K562 (cell line): ENCODE measurements around the gene FAM184B. TPM values are rescaled to one million over a fixed set of nuclear protein-coding genes. Genes with fewer than 3 reads are reported as not detected.

ENCODE experiments used
- ATAC-seq: fragments of 200-7000 bp; cut with Tn5 transposase; 3 replicates; pipeline ENCODE4 v1.9.1; 2020; ENCODE audit warnings: moderate library complexity
- BruUV-seq: library from RNA; stranded (reverse); fragments of 400-500 nt; replicated peaks from 2 replicates; lab custom pipeline; 2021; lab: Mats Ljungman, UMichigan
- CTCF ChIA-PET: fragments of 300-600 bp; formaldehyde crosslinking; extraction: SDS; loops from one replicate; lab custom pipeline; 2021; ENCODE audit warnings: low intra/inter-chr PET ratio; lab: Yijun Ruan, JAX
- POLR2A ChIA-PET: fragments of 300-600, 350-650 bp; sonication (Branson Sonifier 250); formaldehyde crosslinking; extraction: SDS; loops from one replicate; lab custom pipeline; 2021; ENCODE audit warnings: antibody characterized with exemption, inconsistent platforms; lab: Yijun Ruan, JAX
- DNase-seq, 4 experiments: peaks; one replicate each; pipeline versions ENCODE4 v3.0.0 to v3.0.0-alpha.2; 2011 to 2018; ENCODE audit warnings: low spot score in 3 of 4, mixed read lengths in 3 of 4; ENCODE audit errors: extremely low read depth in 1 of 4
- FAIRE-seq: peaks from 2 replicates; lab custom pipeline; 2011; peaks lifted over from hg19 to GRCh38; lab: Jason Lieb, UNC
- H2AFZ ChIP-seq: 2 replicates; pipeline ENCODE4 v1.6.0; 2011; ENCODE audit warnings: low read depth, low read length, control low read depth, inconsistent platforms
- H3K27ac ChIP-seq: fragments of 200-600 bp; 3 replicates; pipeline ENCODE4 v1.8.0; 2011; ENCODE audit warnings: low read depth, mild to moderate bottlenecking, control low read depth, inconsistent platforms, low read length, moderate library complexity, mixed read lengths; ENCODE audit errors: extremely low read depth
- H3K27me3 ChIP-seq, 2 experiments: fragments of 300-600 bp in 1 of 2; 2 replicates in 1 of 2; 3 replicates in 1 of 2; pipeline versions ENCODE4 v1.6.0 to v1.8.0; 2011; ENCODE audit warnings: inconsistent platforms in 2 of 2, low read length in 2 of 2, mild to moderate bottlenecking in 1 of 2, mixed read lengths in 1 of 2, moderate library complexity in 1 of 2; ENCODE audit not compliant: control insufficient read depth in 2 of 2, insufficient read depth in 2 of 2
- H3K36me3 ChIP-seq: fragments of 300-600 bp; 3 replicates; pipeline ENCODE4 v1.8.0; 2011; ENCODE audit warnings: mild to moderate bottlenecking, low read length, inconsistent platforms; ENCODE audit not compliant: control insufficient read depth, insufficient read depth
- H3K4me1 ChIP-seq, 2 experiments: fragments of 200-600 bp in 1 of 2; replicated peaks in 1 of 2; 2 replicates in 1 of 2; 3 replicates in 1 of 2; pipeline versions ENCODE4 v1.5.1 to v1.8.0; 2011; ENCODE audit warnings: inconsistent platforms in 2 of 2, low read length in 2 of 2, mild to moderate bottlenecking in 1 of 2, mixed read lengths in 1 of 2, moderate library complexity in 1 of 2; ENCODE audit not compliant: control insufficient read depth in 2 of 2, insufficient read depth in 2 of 2
- H3K4me2 ChIP-seq: 2 replicates; pipeline ENCODE4 v1.6.1; 2011; ENCODE audit warnings: low read length, control low read depth, inconsistent platforms, mixed read lengths; ENCODE audit not compliant: insufficient read depth
- H3K4me3 ChIP-seq: fragments of 200-600 bp; sonication (generic), shearing (Covaris generic); 2 replicates; pipeline ENCODE4 v1.5.1; 2016; ENCODE audit warnings: control low read depth, inconsistent platforms
- H3K79me2 ChIP-seq: fragments of 200-600 bp; 3 replicates; pipeline ENCODE4 v1.8.0; 2011; ENCODE audit warnings: low read length, inconsistent platforms; ENCODE audit not compliant: control insufficient read depth, insufficient read depth
- H3K9ac ChIP-seq, 2 experiments: 2 replicates each; pipeline versions ENCODE4 v1.6.0 to v1.6.1; 2011; ENCODE audit warnings: low read depth in 2 of 2, low read length in 2 of 2, control low read depth in 1 of 2, inconsistent platforms in 1 of 2, mild to moderate bottlenecking in 1 of 2, mixed read lengths in 1 of 2; ENCODE audit not compliant: insufficient read depth in 1 of 2
- H3K9me1 ChIP-seq: one replicate; pipeline ENCODE4 v1.6.0; 2011; ENCODE audit warnings: inconsistent platforms, mild to moderate bottlenecking, low read length, moderate library complexity; ENCODE audit not compliant: control insufficient read depth, insufficient read depth
- H3K9me3 ChIP-seq: replicated peaks from 2 replicates; pipeline ENCODE4 v1.5.1; 2011; ENCODE audit warnings: low read depth, low read length, inconsistent platforms; ENCODE audit not compliant: control insufficient read depth, insufficient read depth
- H4K20me1 ChIP-seq: replicated peaks from 2 replicates; pipeline ENCODE4 v1.6.1; 2011; ENCODE audit warnings: low read length, inconsistent platforms, mixed read lengths; ENCODE audit not compliant: control insufficient read depth, insufficient read depth
- FOSL1 ChIP-seq: fragments of 200-800 bp; sonication (Bioruptor generic); conservative IDR thresholded peaks from 2 replicates; pipeline ENCODE4 v1.6.1; 2016; ENCODE audit warnings: missing genetic modification characterization, missing compliant biosample characterization
- FOXJ2 ChIP-seq: fragments of 200-800 bp; sonication (Bioruptor generic); IDR thresholded peaks from 2 replicates; pipeline ENCODE4 v1.6.1; 2016; ENCODE audit warnings: missing genetic modification characterization, missing compliant biosample characterization
- ZNF311 ChIP-seq: fragments of 250-450 bp; sonication (Bioruptor Pico); IDR thresholded peaks from 2 replicates; pipeline ENCODE4 v1.4.0; 2020; ENCODE audit warnings: mild to moderate bottlenecking, moderate library complexity
- ZNF407 ChIP-seq: fragments of 450-650 bp; IDR thresholded peaks from 2 replicates; pipeline ENCODE4 v1.6.1; 2016; ENCODE audit warnings: low read depth
- WGBS: fragments of 100-300 bp; shearing (Covaris generic); methylation state at CpG from one replicate; pipeline ENCODE4 v1.1.6; 2016; ENCODE audit warnings: low coverage, mixed read lengths; ENCODE audit not compliant: insufficient coverage; ENCODE audit errors: missing lambda C conversion rate; 5-methylcytosine and 5-hydroxymethylcytosine counted together
- in situ Hi-C: fragments of 300-500 bp; cut with MboI; formaldehyde crosslinking; loops from 4 replicates; pipeline ENCODE4 v1.15.0; 2018; ENCODE audit warnings: inconsistent platforms, mixed read lengths
- intact Hi-C: fragments of 100-400 bp; cut with micrococcal nuclease; formaldehyde crosslinking; loops from 2 replicates; pipeline ENCODE4 v1.14.2; 2022
- polyA plus RNA-seq, 8 experiments: library from polyadenylated mRNA; depleted of rRNA in 4 of 8; stranded (reverse) in 5 of 8; unstranded in 3 of 8; fragments of >200 nt; fragmentation: Nextera tagmentation in 2 of 8; fragmentation: Illumina TruSeq in 1 of 8; extraction: Ambion mirVana in 2 of 8; extraction: Trizol in 1 of 8; gene quantifications; 2 replicates each; pipeline versions ENCODE4 v1.2.1 to v1.2.3, GENCODE V29; 2011 to 2014; ENCODE audit warnings: inconsistent platforms in 1 of 8, missing spikeins in 1 of 8
- total RNA-seq, 7 experiments: library from RNA; depleted of rRNA in 6 of 7; stranded (reverse); fragments of >200 nt in 6 of 7; fragmentation: Illumina TruSeq in 2 of 7; extraction: Trizol in 2 of 7; gene quantifications; 2 replicates each; pipeline versions ENCODE4 v1.2.1 to v1.2.3, GENCODE V29; 2011 to 2021; ENCODE audit warnings: low replicate concordance in 1 of 7

FAM184B gene
- total and polyA plus RNA-seq, 9 of the 15 experiments (the other 6 are each of a cell fraction or from before 2014, with no cell fraction given), result not detected

DNA sequence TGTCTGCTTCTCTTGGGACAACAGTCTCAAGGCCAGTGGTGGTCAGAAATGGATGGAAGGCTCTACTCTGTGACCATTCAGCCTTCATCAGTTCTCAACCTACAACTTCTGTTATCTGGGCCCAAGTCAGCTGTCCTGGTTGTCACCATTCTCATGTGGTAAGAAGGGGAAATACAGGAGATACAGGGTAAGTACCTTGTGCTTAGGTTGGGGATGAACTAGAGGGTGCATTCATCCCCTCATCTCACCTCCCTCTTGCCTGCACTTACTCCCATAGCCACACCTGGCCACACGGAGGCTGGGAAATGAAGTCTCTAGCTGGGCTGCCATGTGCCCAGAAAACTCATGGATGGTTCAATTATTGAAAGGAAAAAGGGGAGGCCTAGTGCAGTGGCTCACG lies 44.9 kb downstream of the FAM184B start (continued):
- TF ChIP-seq ZNF407, result no peak
- no peak for TF ChIP-seq FOXJ2 (tag)

DNA sequence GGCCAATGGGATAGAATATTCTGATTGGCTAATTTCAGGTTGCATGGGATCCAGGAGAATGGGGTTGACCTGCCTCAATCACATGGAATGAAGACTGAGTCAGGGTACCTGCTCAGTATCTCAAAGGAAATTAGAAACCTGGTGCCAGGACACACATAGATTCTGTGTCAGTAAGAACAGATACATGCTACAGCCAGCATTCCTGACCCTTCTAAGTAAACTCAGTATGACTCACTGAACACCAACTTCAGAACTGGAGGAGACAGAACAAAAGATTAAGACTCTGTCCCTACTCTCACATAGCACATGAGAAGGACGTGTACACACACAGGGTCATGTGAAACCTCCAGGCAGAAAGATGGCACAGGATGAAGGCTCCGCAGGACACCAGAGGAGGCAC lies 54.5 kb downstream of the FAM184B start:
- Histone ChIP-seq H3K4me3 (no peak overlapping the region), H3K9me1 (no peaks in the 10 kb centered on the region), H3K9ac (no peak overlapping the region), H3K4me1 (no peaks in the 10 kb centered on the region), H4K20me1 (no peaks in the 10 kb centered on the region), H3K4me2 (no peak overlapping the region)
- no peak for FAIRE-seq
- no peak for DNase-seq
- WGBS, result 8% methylated on average over 2 of the region's 2 CpGs
- CTCF ChIA-PET, result no interaction called here
- TF ChIP-seq FOSL1, result peak; percentile 67
- no peak for TF ChIP-seq ZNF311 (CRISPR knock-in tag)
- TF ChIP-seq, all 486 proteins: peak for 1
- no peaks in the 10 kb centered on the region for H3K9me3 ChIP-seq
- no peaks in the 10 kb centered on the region for H3K79me2 ChIP-seq
- H3K27ac ChIP-seq, result no peak overlapping the region
- no TSS peak for BruUV-seq
- no peak for ATAC-seq
- in situ Hi-C loops, result no loop called here
- H3K36me3 ChIP-seq, result no peaks in the 10 kb centered on the region
- intact Hi-C loops, result no loop called here
- POLR2A ChIA-PET, result no interaction called here
- H2AFZ ChIP-seq, result no peak overlapping the region
- H3K27me3 ChIP-seq, result peaks cover 0 to 13% of the 10 kb centered on the region in 2 experiments; a peak in 3 of 5 replicates
